Activated T-cell treated with anti-CD3 and anti-CD28 coated beads, Interleukin-2, amount 50 U/mL, for 24 hours (primary cell): ENCODE measurements around the gene SCFD2.
"Not testable (repeated sequence)": the region's sequence is repeated elsewhere in the genome, so short reads cannot be mapped to it uniquely, and the experiment has no call there.

Experiments
- DNase-seq: peaks from one replicate; pipeline ENCODE4 v3.0.0-alpha.2; 2020
- H3K27ac Mint-ChIP-seq: 2 replicates; pipeline ENCODE4 v1.8.0; 2020; ENCODE audit warnings: mild to moderate bottlenecking, mixed read lengths
- H3K27me3 Mint-ChIP-seq: 2 replicates; pipeline ENCODE4 v1.8.0; 2020; ENCODE audit warnings: mixed read lengths
- H3K36me3 Mint-ChIP-seq: 2 replicates; pipeline ENCODE4 v1.8.0; 2020; ENCODE audit warnings: low read depth, mixed read lengths
- H3K4me1 Mint-ChIP-seq: 2 replicates; pipeline ENCODE4 v1.8.0; 2020; ENCODE audit warnings: low read depth, mixed read lengths
- H3K4me3 Mint-ChIP-seq: 2 replicates; pipeline ENCODE4 v1.8.0; 2020; ENCODE audit warnings: mild to moderate bottlenecking, moderate library complexity, mixed read lengths
- H3K9me3 Mint-ChIP-seq: 2 replicates; pipeline ENCODE4 v1.8.0; 2020; ENCODE audit warnings: mixed read lengths

SCFD2 gene

DNA sequence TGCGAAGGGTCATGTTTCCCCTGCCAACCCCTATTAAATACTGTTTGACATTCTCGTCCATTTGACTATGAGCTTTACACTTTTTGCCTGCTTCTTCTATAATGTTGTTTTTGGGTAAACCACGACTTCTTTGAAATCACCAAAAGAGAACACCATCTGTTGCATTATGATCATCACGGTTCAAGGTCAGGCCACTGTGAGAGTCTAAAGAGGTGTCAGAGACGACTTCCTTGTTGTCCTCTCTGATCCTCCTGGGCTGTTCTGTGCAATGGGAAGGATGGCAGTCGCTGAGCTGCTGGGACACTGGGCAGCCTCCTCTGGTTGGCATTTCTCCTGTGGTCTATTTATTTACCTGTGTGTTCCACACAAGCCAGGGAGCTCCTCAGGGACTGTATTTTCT lies 366.2 kb downstream of the SCFD2 start:
- no peak overlapping the region for H3K27ac Mint-ChIP-seq
- no peaks in the 10 kb centered on the region for H3K9me3 Mint-ChIP-seq

DNA sequence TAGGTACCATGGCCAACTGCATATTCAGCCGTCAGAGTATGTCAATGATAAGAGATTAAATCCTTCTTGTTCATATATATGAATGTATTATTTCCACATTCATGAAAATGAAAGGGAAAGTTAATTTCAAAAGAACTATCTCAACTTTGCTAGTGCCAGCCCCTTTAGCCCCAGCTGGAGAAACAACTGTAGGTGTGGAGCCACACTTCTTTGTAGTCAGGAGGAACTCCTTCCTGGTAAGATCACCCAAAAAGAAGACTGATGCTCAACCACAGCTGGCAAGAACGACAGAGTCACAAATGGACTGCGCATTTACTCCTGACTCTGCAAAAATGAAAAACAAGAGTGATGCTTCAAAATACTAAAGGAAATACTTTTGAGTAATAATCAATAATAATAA lies 367.4 kb downstream of the SCFD2 start:
- no peak overlapping the region for H3K4me3 Mint-ChIP-seq
- H3K27me3 Mint-ChIP-seq: no peaks in the 10 kb centered on the region
- no peak overlapping the region for H3K27ac Mint-ChIP-seq
- no peak for DNase-seq
- H3K36me3 Mint-ChIP-seq: peaks cover 21% of the 10 kb centered on the region
- peaks cover 3% of the 10 kb centered on the region for H3K9me3 Mint-ChIP-seq
- no peaks in the 10 kb centered on the region for H3K4me1 Mint-ChIP-seq

More for the DNA sequence above, 366.2 kb downstream of the SCFD2 start:
- no peak for DNase-seq
- Mint-ChIP-seq H3K27me3 (no peaks in the 10 kb centered on the region), H3K4me3 (no peak overlapping the region), H3K4me1 (no peaks in the 10 kb centered on the region), H3K36me3 (peaks cover 17% of the 10 kb centered on the region)

DNA sequence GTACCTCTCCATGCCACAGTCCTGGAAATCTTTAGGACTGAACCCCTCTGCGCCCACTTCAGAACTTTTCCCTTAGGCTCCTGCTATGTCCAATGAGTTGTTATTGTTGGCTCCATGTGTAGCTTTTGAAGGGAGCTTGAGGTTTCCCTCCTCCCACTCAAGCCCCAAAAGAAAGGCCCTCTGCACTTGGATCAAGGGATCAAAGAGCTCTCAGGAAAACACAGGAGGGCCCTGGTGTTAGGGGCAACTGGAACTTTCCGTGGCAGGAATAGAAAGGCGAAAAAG lies 368.8 kb downstream of the SCFD2 start:
- no peak for DNase-seq
- Mint-ChIP-seq H3K4me3 (no peak overlapping the region), H3K36me3 (peaks cover 21% of the 10 kb centered on the region), H3K27me3 (no peaks in the 10 kb centered on the region), H3K27ac (no peak overlapping the region), H3K4me1 (no peaks in the 10 kb centered on the region), H3K9me3 (peaks cover 3% of the 10 kb centered on the region)

DNA sequence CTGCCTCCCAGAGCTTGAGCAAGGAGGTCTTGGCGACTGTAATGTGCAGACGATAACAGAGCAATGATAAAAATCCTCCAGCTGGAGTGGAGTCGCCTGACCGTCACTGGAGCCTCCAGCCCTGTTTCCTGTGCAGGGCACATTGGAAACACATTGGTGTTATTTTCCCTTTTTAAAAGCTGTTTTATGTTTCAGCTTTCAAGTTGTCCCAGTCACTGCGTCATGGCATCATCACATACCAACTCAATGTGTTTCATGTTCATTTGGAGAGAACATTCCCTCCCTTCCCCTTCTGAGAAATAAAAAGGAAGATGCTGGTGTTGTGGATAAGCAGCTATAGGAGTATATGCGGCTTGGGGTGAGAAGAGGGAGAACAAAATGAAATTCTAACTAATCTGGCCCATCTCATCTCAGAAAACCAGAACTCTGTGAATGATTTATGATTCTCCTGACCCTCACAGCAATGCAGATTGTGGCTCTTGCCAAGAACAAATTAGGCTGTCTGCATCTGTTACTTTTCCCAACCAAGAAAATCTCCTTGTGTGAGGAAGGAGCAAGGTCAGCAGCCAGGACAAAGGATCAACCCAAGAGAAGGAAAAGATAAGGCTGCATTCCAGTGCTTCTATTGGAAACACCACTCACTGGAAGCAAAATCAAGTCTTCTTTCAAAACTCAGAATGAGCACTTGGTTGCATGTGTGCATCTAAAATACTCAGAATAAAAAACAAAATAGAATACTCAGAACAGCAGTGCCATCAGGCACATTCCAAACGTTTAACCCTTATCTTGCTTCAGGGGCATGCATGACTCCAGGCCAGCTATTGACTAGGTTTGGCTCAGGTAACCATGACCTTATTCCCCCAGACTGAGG lies 369.4 kb downstream of the SCFD2 start:
- DNase-seq: no peak
- Mint-ChIP-seq H3K9me3 (peaks cover 3% of the 10 kb centered on the region), H3K4me1 (no peaks in the 10 kb centered on the region), H3K27ac (no peak overlapping the region), H3K27me3 (no peaks in the 10 kb centered on the region), H3K36me3 (peaks cover 25% of the 10 kb centered on the region), H3K4me3 (no peak overlapping the region)

DNA sequence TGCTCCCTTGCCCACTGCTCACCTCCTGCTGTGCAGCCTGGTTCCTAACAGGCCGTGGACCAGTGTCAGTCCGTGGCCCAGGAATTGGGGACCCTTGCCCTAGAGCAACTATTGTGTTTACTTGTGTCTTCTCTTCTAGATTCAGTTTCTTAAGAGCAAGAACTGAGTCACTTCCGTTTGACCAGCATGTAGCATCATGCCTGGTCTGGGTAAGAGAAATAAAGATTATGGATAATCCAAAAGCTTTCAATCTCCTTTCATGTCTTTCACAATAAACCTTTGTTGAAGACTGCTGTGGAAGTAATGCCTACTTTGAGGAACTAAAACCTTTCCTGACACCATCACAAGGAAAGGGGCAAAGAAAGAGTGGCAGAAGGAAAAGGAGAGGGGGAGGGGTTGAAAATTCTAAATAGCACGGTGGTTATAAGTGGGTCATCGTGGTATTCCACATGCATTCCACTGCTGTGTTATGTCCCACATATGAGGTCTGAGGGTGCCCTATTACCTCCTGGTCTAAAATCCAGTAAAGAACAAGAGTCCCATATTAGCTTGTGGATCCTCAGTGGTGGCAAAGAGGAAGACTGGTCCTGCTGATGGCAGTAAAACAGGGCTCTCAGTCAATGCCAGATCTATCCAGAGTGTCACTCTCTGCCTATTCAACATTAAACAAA lies 370.4 kb downstream of the SCFD2 start:
- Mint-ChIP-seq H3K4me3 (no peak overlapping the region), H3K9me3 (peaks cover 3% of the 10 kb centered on the region), H3K4me1 (no peaks in the 10 kb centered on the region), H3K27ac (no peak overlapping the region), H3K36me3 (peaks cover 25% of the 10 kb centered on the region), H3K27me3 (no peaks in the 10 kb centered on the region)
- DNase-seq: no peak

DNA sequence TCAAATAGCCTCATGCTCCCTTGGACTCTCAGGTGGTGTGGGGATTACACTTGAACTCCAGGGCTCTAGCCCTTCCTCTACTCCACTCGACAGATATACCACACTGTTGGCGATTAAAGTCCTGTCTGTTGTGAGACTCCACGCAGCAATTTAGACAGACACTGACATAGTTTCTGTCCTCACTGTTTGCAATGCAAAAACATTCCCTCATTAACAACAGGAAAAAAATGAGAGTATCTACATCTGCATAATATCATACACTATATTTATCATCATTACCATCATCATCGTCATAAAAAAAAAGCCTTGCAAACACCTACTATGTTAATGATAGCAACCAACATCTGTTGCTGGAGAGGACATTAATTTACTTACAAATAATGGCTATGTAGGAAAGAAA lies 371.3 kb downstream of the SCFD2 start:
- Mint-ChIP-seq H3K27ac (no peak overlapping the region), H3K36me3 (peaks cover 23% of the 10 kb centered on the region), H3K9me3 (peaks cover 3% of the 10 kb centered on the region), H3K27me3 (no peaks in the 10 kb centered on the region), H3K4me1 (no peaks in the 10 kb centered on the region), H3K4me3 (no peak overlapping the region)
- DNase-seq: no peak

DNA sequence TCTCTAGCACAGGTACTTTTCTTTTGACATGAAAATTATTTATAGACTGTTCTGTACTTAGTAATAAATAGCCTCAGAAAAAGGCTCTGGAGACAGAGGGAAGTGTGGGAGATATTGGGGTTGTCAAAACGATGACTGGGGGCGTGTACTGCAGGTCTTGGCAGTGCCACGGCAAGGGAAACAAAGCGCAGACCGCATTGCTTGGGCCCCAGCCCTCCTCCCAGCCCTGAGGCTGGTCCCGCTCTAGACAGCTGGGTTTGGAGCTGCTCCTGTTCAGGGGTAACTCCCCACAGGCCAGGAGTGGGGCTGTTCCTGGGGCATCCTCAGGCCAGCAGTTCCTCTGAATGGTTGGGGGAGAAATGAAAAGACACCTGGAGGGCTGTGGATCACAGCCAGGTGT lies 372.1 kb downstream of the SCFD2 start:
- Mint-ChIP-seq H3K36me3 (peaks cover 20% of the 10 kb centered on the region), H3K4me1 (no peaks in the 10 kb centered on the region)

DNA sequence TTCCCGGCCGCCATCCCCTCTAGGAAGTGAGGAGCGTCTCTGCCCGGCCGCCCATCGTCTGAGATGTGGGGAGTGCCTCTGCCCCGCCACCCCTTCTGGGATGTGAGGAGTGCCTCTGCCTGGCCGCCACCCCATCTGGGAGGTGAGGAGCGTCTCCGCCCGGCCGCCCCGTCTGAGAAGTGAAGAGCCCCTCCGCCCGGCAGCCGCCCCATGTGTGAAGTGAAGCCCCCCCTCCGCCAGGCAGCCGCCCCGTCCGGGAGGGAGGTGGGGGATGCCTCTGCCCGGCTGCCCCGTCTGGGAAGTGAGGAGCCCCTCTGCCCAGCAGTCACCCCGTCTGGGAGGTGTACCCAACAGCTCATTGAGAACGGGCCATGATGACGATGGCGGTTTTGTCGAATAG lies 373.3 kb downstream of the SCFD2 start:
- not testable (repeated sequence) for DNase-seq, H3K27ac Mint-ChIP-seq, H3K4me3 Mint-ChIP-seq, H3K27me3 Mint-ChIP-seq, H3K9me3 Mint-ChIP-seq, H3K4me1 Mint-ChIP-seq
- peaks cover 17% of the 10 kb centered on the region for H3K36me3 Mint-ChIP-seq

More for the DNA sequence above, 372.1 kb downstream of the SCFD2 start:
- Mint-ChIP-seq H3K27ac (no peak overlapping the region), H3K4me3 (no peak overlapping the region), H3K27me3 (no peaks in the 10 kb centered on the region), H3K9me3 (peaks cover 3% of the 10 kb centered on the region)
- DNase-seq: no peak

DNA sequence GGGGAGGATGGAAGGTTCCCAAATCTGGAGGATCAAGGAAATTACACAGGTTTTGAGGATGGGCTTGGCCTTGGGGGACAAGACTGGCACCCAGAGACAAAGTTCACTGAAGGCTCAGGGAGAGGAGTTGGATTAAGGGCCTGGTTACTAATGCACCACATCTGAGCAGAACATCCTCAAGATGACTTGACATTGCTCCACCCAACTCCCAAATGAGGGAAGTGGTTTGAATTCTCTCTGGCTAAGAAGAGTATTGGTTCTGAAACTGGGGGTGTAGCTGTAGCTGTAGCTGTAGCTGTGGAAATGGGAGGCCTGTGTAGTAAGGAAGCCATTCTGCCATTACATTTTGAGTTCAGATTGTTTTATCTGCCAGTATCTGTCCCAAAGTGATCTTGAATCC lies 374.4 kb downstream of the SCFD2 start:
- H3K27ac Mint-ChIP-seq: no peak overlapping the region
- peaks cover 15% of the 10 kb centered on the region for H3K36me3 Mint-ChIP-seq
- no peaks in the 10 kb centered on the region for H3K4me1 Mint-ChIP-seq
- no peaks in the 10 kb centered on the region for H3K27me3 Mint-ChIP-seq
- DNase-seq: no peak
- H3K9me3 Mint-ChIP-seq: peaks cover 3% of the 10 kb centered on the region
- H3K4me3 Mint-ChIP-seq: no peak overlapping the region

DNA sequence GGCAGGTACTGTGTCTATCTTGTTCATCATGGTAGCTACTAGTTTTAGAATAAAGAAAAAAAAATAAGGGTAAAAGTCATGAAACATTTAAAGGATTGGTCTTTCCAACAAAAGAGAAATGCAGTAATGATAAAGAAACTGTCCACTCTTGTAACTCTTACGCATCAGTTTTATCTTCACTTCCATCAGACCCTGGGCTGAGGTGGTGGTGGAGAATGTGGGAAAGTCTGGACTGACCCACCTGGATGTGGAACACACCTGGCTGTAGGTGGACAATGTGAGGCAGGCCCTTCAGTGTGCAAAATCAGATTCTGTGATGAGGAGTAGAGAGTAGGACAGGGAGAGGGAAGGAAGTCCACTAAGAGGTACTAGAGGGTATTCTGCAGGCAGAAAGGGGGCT lies 375.2 kb downstream of the SCFD2 start:
- Mint-ChIP-seq H3K27ac (no peak overlapping the region), H3K4me1 (no peaks in the 10 kb centered on the region), H3K4me3 (no peak overlapping the region), H3K36me3 (peaks cover 10% of the 10 kb centered on the region), H3K27me3 (no peaks in the 10 kb centered on the region), H3K9me3 (peaks cover 3% of the 10 kb centered on the region)
- DNase-seq: no peak

DNA sequence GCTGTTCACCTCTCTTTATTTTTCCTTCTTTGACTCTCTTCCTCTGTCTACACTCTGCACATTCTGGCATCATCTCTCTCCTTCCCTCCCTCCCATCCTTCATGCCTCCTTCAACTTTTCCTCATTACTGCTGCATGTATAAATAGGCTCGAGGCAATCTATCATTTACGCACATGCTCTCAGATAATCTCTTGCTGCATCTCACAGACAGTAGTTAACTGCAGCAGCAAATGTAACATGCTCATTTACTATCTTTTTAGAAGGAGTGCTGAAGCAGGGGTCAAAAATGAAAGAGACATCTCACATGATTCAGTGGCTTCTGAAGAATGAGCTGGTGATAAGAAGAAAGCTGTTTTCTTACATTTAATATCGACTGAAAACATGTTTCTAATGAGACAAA lies 376.0 kb downstream of the SCFD2 start:
- Mint-ChIP-seq H3K4me1 (no peaks in the 10 kb centered on the region), H3K9me3 (peaks cover 3% of the 10 kb centered on the region), H3K4me3 (no peak overlapping the region), H3K27me3 (no peaks in the 10 kb centered on the region), H3K27ac (no peak overlapping the region), H3K36me3 (peaks cover 10% of the 10 kb centered on the region)
- DNase-seq: no peak

DNA sequence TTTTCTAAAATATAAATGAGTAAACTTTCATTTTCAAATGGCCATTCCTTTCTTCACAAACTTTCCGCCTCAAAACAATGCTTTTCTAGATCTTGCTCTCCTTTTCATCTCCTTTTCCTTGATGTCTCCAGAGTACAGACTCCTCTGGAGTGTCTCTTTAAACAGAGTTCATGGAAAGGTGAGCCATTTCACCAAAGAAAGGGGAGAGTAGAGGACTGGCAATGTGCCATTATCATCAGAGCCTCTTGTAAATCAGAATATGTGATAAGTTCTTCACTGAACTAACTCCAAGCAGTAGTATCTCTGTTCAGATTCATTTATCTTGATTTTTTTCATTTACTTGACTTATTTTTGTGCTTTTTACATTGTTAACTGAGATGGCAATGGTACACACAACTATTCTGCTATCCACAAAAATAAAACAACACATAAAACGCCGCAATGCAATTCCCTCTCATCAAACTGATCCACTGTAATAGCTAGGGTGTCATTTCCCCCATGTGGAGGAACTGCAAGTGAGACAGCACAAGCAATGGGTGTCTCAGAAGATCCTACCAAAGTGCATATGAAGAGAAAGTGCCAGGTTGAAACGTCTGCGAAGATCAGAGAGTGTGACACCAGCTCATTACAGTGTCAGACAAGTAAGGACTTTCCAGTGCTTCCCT lies 378.3 kb downstream of the SCFD2 start:
- H3K36me3 Mint-ChIP-seq: peaks cover 3% of the 10 kb centered on the region

DNA sequence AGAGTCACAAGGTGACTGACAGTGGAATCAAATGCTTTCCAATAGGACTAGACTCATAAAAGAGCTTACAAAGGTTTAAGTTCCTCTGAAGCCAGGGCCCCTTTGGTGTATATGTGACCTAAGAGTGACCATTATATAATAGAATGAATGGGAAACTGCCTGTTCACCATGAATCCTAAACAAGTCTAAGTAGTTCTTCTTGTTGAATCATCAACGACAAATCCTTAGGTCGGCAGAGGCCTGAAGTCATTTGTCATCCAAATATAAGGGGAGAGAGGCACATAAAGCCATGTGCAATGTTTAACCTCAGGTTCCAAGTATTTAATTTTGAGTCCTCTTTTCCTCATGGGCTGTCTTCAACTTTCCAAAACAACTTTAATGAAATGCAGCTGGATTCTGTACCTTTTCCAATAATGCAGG lies 381.4 kb downstream of the SCFD2 start:
- no peak overlapping the region for H3K4me3 Mint-ChIP-seq
- H3K36me3 Mint-ChIP-seq: no peaks in the 10 kb centered on the region
- H3K4me1 Mint-ChIP-seq: peaks cover 4% of the 10 kb centered on the region
- no peaks in the 10 kb centered on the region for H3K27me3 Mint-ChIP-seq
- no peak overlapping the region for H3K27ac Mint-ChIP-seq
- H3K9me3 Mint-ChIP-seq: no peaks in the 10 kb centered on the region
- no peak for DNase-seq

More for the DNA sequence above, 378.3 kb downstream of the SCFD2 start:
- no peak for DNase-seq
- Mint-ChIP-seq H3K27me3 (no peaks in the 10 kb centered on the region), H3K4me3 (no peak overlapping the region), H3K27ac (no peak overlapping the region), H3K9me3 (no peaks in the 10 kb centered on the region), H3K4me1 (peaks cover 4% of the 10 kb centered on the region)

DNA sequence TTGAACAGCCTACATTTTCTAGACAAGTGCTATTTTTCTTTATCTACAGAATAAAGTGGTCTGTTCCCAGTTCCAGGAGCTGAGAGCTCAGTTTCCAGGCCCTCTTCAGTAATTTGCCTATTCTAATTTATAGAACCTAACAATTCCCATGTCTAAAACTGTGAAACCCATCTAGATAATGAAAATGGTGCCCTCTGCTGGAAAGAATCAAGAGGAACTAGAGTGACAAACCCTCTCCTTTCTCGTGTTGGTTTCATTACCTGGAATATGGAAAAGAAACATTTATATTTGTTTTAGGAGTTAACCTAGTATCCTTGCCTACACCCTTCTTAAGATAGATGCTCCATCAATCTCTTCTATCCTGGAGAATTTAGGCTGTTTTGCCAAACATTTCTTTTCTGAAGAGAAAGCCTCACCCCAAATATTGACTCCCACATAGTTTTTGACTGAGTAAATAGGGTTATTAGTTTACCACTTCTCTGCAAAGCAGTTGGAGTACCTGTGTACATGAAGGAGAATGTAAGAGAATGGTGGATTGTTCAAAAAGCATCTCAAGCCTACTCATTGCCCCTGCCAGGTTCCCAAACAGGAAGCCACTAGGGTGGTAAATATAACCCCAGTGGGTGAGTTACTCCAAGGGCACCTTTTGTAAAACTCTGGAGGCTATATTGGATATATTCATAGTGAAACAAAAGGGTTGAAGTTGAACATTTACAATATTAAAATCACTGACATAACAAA lies 382.1 kb downstream of the SCFD2 start:
- Mint-ChIP-seq H3K36me3 (no peaks in the 10 kb centered on the region), H3K27ac (no peak overlapping the region), H3K9me3 (no peaks in the 10 kb centered on the region), H3K4me1 (peaks cover 4% of the 10 kb centered on the region), H3K4me3 (no peak overlapping the region), H3K27me3 (no peaks in the 10 kb centered on the region)
- DNase-seq: no peak
